Right kidney (tissue), 1 donor: Measurements from ENCODE around the gene MGRN1.

Source experiments
- DNase-seq: peaks from one replicate; pipeline ENCODE4 v3.0.0-alpha.2; 2016

MGRN1 gene

GRCh38 chr16:4603624-4604170, 20.9 kb upstream of the MGRN1 start:
- no peak for DNase-seq

- no peak for DNase-seq
Measured at GRCh38 chr16:4604401-4604800, 20.2 kb upstream of the MGRN1 start.

- DNase-seq, result no peak
Measured at GRCh38 chr16:4606354-4606753, 18.3 kb upstream of the MGRN1 start.

- DNase-seq, result no peak
Measured at GRCh38 chr16:4607841-4608703, 16.6 kb upstream of the MGRN1 start.

GRCh38 chr16:4608704-4608980, 16.0 kb upstream of the MGRN1 start:
- no peak for DNase-seq

- no peak for DNase-seq
Measured at GRCh38 chr16:4609200-4610010, 15.2 kb upstream of the MGRN1 start.

DNA sequence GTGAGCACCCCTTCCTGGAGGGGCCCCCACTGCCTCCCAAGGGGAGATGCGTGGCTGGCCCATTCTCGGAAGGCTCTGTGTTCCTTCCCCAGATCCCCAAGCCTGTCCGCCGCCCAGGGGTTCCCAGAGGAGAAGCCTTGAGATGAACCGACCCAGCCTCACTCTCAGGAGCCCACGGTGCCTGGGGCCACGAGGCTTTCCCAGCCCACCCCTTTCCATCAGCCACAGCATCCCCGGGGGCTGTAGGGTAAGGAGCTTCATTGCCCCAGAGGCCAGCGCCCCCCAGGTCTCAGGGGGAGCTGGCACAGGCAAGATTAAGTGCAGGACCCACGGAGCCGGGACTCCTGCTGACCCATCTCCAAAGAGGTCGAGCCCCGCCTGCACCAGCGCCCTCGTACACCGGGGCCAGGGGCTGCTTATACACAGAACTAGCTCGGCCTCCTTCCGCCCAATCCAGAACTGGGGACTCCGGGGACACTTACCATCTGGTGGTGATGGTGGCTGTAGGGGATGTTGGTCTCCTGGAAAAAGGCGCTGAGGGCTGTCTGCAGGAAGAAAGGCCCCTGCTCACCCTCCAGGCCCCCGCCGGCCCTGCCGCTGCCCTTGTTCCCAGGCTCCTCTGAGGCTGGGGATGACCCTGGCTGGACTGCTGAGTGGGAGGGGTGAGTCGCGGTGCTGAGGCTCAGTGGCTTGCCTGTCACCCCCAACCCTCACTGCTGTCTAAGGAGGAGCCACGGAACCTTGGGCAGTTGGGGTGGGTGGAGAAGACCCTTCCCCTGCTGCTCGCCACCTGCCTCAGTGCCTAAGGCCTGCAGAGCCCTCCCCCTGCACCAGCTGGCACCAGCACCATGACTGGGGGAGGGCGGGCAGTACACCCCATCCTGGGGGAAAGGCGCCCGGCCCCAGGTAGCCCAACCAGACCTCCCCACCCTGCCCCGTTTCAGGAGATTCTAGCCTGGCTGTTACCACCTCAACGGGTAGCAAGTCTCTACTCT, 14.3 kb upstream of the MGRN1 start:
- DNase-seq, result no peak

- DNase-seq, result no peak
Measured at GRCh38 chr16:4611337-4612021, 13.1 kb upstream of the MGRN1 start.

- no peak for DNase-seq
Measured at GRCh38 chr16:4612474-4612931, 12.1 kb upstream of the MGRN1 start.

- no peak for DNase-seq
Measured at GRCh38 chr16:4612977-4613635, 11.5 kb upstream of the MGRN1 start.

DNA sequence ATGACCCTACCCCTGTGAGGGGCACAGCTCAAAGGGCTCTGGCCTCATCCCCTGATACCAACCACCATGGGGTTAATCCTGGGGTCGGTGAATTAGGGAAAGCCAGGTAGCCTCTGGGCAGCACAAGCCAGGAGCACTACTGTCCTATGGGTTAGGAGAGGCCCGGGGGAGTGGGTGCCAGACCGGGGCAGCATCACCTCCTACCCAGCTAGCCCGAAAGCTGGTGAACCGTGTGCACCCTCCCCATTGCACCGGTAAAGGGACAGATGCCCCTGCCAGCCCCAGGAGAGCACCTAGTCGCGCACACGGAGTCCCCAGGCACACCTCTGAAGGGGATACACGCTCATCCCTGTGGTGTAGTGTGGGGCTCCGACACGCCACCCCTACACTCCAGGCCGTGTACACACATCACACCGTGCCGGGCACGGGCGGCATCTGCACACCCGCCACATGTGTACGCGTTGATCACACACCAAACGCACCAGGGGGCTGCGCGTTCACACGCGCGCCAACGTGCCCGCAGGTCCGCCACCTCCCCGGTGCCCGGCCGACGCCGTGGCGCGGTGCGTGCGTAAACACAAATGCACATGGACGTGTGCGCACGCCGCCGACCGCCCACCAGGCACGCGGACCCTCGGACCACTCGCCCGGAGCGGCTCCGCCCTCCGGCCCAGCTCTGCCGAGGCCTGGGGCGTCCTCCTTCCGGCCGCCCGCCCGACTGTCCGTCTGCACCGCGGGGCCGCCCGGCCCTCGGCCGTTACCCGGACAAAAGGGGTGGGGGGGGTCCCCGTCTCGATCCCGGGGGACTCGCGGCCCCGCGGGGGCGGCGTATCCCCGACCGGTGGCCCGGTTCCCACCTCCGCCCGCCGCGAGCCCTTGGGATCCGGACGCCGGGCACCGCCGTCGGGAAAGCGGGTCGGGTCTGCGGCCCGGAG, 10.7 kb upstream of the MGRN1 start:
- peak; percentile 70 for DNase-seq

- DNase-seq, result peak; percentile 88
Measured at GRCh38 chr16:4614571-4615383, 9.8 kb upstream of the MGRN1 start, which contains the start of gene UBALD1. UBALD1 (minus strand) TSS chr16:4614888; CDS start chr16:4614797, 91 bp downstream.

GRCh38 chr16:4615384-4616046, 9.1 kb upstream of the MGRN1 start:
- DNase-seq, result no peak

DNA sequence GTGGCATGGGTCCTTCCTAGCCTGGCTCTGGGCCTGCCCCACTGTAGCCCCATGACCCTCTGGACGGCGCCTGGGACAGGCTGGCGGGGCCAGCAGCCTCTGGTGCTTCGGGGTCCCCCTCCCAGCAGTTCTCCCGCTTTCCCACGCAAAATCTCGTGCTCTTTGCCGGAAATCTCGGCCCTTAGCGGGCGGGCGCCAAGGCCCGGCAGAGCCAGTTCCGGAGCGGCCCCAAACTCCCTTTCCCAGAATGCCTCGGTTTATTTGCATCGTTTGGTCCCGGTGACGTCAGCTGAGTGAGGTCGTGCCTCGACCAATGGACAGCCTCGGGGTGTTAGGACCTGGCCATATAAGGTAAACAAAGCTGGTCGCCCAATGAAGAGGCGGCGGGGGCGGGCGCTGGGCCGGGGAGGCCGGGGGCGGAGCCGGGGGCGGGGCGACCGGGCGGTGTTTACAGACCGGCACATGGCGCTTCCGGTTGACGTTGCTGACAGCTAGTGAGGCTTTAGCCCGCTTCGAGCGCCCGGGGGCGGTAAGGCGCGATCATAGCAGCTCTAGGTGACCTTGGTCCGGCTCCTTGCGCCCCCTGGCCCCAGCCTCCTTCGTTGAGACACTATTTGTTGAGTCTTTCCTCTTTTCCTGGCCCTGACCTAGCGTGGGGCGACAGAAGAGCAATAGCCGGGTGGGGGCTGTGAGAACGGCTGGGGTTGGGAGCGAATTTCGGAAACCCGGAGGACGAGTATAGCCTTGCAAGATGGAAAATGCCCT, 8.4 kb upstream of the MGRN1 start:
- DNase-seq, result peak; percentile 89

DNA sequence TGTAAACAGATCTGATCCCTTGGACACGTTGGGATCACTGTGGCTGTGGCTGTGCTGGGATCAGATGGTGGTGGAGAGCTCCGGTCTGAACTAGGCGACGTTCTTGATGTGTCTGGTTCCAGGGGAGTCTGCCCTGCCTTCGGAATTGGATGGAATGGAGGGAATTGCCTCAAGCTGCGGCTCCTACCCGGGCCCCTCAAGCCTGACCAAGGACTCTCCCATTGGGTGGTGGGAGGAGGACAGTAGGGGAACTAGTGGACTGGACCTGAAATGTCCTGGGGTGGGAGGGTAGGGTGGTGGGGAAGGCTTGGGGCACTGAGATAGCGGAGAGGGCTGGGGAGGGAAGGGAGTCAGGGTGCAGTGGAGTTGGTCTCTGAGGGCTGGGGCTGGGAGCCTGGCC, 6.7 kb upstream of the MGRN1 start:
- no peak for DNase-seq

GRCh38 chr16:4618645-4619418, 5.8 kb upstream of the MGRN1 start:
- DNase-seq, result no peak

DNA sequence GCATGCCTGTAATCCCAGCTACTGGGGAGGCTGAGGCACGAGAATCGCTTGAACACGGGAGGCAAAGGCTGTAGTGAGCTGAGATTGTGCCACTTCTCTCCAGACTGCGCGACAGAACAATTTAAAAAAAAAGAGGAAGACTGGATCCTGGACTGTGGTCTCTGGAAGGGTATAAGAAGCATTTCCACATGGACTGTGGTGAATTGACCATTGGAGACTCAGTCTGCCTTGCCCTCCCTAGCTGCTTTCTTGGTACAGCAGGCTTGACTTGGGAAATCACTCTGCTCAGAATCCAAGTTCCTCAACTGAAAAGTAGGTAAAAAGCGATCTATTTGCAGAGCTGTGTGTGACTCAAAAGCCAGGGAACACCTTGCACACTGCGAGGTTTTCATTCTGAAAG, 1.0 kb upstream of the MGRN1 start:
- no peak for DNase-seq
